GM21528 (cell line): ENCODE results near the gene CLCNKB.

ENCODE experiments used
- ATAC-seq: cut with Tn5 transposase; IDR thresholded peaks from one replicate; pipeline ENCODE4 v1.9.1; 2021; ENCODE audit warnings: mild to moderate bottlenecking, moderate library complexity; ENCODE audit not compliant: unreplicated experiment, low FRiP score

CLCNKB gene

GRCh38 chr1:16072616-16073484 is 29.3 kb downstream of the CLCNKB start:
- no peak for ATAC-seq

- no peak for ATAC-seq
Observed at GRCh38 chr1:16073490-16074119, 30.0 kb downstream of the CLCNKB start, which contains the start of gene FAM131C. Gene FAM131C, minus strand, starts transcription at chr1:16073651. Its CDS starts 209 bp downstream, at chr1:16073442.

- ATAC-seq, result no peak
Observed at GRCh38 chr1:16074217-16074616, 30.6 kb downstream of the CLCNKB start.

GRCh38 chr1:16075337-16076030 is 31.9 kb downstream of the CLCNKB start:
- ATAC-seq, result no peak

- no peak for ATAC-seq
Observed at GRCh38 chr1:16076031-16076864, 32.7 kb downstream of the CLCNKB start.

GRCh38 chr1:16076865-16077238 is 33.3 kb downstream of the CLCNKB start:
- no peak for ATAC-seq

- ATAC-seq, result no peak
Observed at GRCh38 chr1:16077406-16078245, 34.0 kb downstream of the CLCNKB start.

GRCh38 chr1:16078925-16079656 is 35.5 kb downstream of the CLCNKB start:
- peak; percentile 54 for ATAC-seq

GRCh38 chr1:16080422-16081150 is 37.0 kb downstream of the CLCNKB start:
- no peak for ATAC-seq

GRCh38 chr1:16081636-16082035 is 38.1 kb downstream of the CLCNKB start:
- no peak for ATAC-seq

GRCh38 chr1:16082283-16083038 is 38.9 kb downstream of the CLCNKB start:
- ATAC-seq, result no peak

- ATAC-seq, result no peak
Observed at GRCh38 chr1:16083486-16083885, 39.9 kb downstream of the CLCNKB start.

GRCh38 chr1:16085522-16085921 is 41.9 kb downstream of the CLCNKB start:
- no peak for ATAC-seq

GRCh38 chr1:16087733-16088132 is 44.2 kb downstream of the CLCNKB start:
- no peak for ATAC-seq

- no peak for ATAC-seq
Observed at GRCh38 chr1:16088351-16088911, 44.8 kb downstream of the CLCNKB start.

- ATAC-seq, result no peak
Observed at GRCh38 chr1:16088996-16089395, 45.4 kb downstream of the CLCNKB start.
